ENCODE results near the gene ZBTB39. TPM values are rescaled to one million over a fixed set of nuclear protein-coding genes. Genes with fewer than 3 reads are reported as not detected.

The ZBTB39 gene
- total RNA-seq, 3 donors from 2014 or later = 3.5 to 8.6 (median 4.6) TPM

GRCh38 chr12:56991319-56992246 is 14.8 kb downstream of the ZBTB39 start:
- intact Hi-C loops (cut with DNase I, micrococcal nuclease) = no loop called here
- ATAC-seq = peak; percentile 53
- no peaks in the 10 kb centered on the region for H3K4me1 ChIP-seq (ENCODE audit: low read depth)
- no peak overlapping the region for H3K4me3 ChIP-seq
- no peaks in the 10 kb centered on the region for H3K36me3 ChIP-seq (ENCODE audit: low read depth)
- DNase-seq = peak in 1 of 3 donors; percentile 52
- TF ChIP-seq CTCF (IDR thresholded peaks at IDR 0.05) = no peak
- H3K9me3 ChIP-seq = no peaks in the 10 kb centered on the region

- Histone ChIP-seq H3K9me3 (no peaks in the 10 kb centered on the region), H3K36me3 (ENCODE audit: low read depth) (no peaks in the 10 kb centered on the region), H3K4me3 (no peak overlapping the region), H3K4me1 (ENCODE audit: low read depth) (no peaks in the 10 kb centered on the region)
- intact Hi-C loops (cut with DNase I, micrococcal nuclease) = no loop called here
- no peak for TF ChIP-seq CTCF (IDR thresholded peaks at IDR 0.05)
- DNase-seq (no peak), ATAC-seq (no peak)
Measured at GRCh38 chr12:56990648-56991318, 15.6 kb downstream of the ZBTB39 start.

GRCh38 chr12:56989861-56990610 is 16.3 kb downstream of the ZBTB39 start:
- Histone ChIP-seq H3K4me1 (ENCODE audit: low read depth) (no peaks in the 10 kb centered on the region), H3K36me3 (ENCODE audit: low read depth) (no peaks in the 10 kb centered on the region), H3K4me3 (no peak overlapping the region), H3K9me3 (no peaks in the 10 kb centered on the region)
- ATAC-seq (no peak), DNase-seq (no peak)
- no peak for TF ChIP-seq CTCF (IDR thresholded peaks at IDR 0.05)
- intact Hi-C loops (cut with DNase I, micrococcal nuclease) = no loop called here

DNA sequence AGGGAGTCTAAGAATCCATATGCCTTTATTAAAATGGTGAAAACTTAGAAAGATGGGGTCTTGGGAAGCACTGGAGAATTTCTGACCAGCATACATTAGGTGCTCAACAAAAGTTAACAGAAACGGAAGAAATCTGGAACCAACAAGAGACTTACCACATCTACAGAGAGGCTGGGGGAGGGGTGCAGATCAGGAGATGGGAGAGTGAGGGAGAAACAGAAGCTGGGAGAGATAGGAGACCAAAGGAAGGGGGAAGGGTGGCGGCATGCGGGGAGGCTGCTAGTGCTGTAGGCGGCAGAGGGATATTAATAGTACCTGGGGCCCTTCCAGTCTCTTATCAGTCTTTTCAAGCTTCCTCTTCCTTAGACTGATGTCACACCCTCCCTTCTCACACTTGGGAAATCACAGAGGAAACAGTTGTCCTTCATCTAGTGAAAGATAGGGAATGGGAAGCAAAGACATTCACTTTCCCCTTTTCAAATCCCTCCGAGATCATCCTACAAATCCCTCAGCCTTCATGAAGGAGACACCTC is 18.1 kb downstream of the ZBTB39 start:
- DNase-seq (no peak), ATAC-seq (no peak)
- Histone ChIP-seq H3K4me1 (ENCODE audit: low read depth) (no peaks in the 10 kb centered on the region), H3K36me3 (ENCODE audit: low read depth) (no peaks in the 10 kb centered on the region), H3K4me3 (no peak overlapping the region), H3K9me3 (no peaks in the 10 kb centered on the region)
- no peak for TF ChIP-seq CTCF (IDR thresholded peaks at IDR 0.05)
- intact Hi-C loops (cut with DNase I, micrococcal nuclease) = no loop called here

DNA sequence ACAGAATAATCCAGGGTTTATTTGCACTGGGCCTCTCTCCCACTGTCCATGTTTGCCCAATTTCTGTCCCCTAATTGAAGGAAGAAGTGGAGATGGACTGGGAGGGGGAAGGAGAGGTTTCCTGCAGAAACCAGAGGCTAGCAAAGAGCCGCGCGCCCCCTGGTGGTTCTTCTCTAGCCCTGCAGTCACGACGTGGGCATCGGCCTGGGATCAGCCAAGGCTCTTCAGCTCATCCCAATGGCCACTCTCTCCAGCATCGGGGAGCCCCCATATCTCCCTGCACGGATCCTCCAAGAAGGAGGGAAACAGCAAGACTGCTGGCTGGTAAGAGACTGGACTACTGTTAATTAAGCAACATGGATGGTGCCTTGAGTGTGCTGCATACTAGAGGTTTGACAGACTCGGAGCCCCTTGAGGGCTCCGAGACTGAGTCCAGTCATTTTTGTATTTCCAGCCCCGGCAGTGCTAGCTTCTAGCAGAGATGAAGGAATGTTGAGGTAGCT is 18.7 kb downstream of the ZBTB39 start:
- Histone ChIP-seq H3K4me1 (ENCODE audit: low read depth) (no peaks in the 10 kb centered on the region), H3K36me3 (ENCODE audit: low read depth) (no peaks in the 10 kb centered on the region), H3K9me3 (no peaks in the 10 kb centered on the region), H3K4me3 (no peak overlapping the region)
- peak; percentile 89 for ATAC-seq
- DNase-seq = peak; percentile 80 to 83 (median 81)
- intact Hi-C loops (cut with DNase I, micrococcal nuclease) = loop anchor here (2.0 kb wide), 2 partner anchors 229 to 231 kb away; no protein-coding TSS in a partner anchor
- peak; percentile 89 for TF ChIP-seq CTCF (IDR thresholded peaks at IDR 0.05)

Data from mucosa of descending colon (tissue), 3 donors.